Measurements from ENCODE around the gene SHE. TPM values are rescaled to one million over a fixed set of nuclear protein-coding genes. Genes with fewer than 3 reads are reported as not detected.

The SHE gene
- total RNA-seq (ENCODE audit: low replicate concordance): 0.09 and 0.49 TPM in 2 replicates

DNA sequence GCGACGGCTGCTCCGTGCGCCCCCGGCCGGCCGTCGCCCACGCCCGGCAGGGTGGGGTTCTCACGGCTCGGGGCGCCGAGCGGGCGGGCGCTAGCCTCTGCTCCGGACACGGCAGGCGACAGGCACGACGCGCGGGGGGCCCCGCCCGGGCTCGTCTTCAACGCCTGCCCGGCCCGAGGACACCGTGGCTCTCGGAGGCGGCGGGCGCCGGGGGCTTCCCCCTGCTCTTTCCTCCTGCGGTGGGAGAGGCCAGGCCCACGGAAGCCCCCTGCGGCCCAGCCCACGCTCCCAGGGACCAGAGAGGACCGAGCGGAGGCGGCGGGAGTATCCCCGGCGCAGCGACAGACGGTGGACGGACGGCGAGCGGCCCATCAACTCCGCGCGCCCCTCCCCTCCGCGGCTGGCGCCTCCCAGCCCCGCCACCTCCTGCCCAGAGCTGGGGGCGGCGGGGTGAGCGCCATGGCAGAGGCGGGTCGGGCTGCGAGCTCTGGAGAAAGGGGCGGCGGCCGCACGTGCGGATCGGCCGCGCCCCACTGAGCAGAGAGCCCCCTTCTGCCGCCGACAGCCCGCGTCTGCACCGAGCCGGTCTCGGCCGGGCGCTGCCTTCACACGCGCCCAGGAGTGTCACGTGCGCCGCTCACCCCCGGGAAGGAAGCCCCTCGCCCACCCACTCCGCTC, at the start of gene SHE, which contains the start of gene TDRD10:
Gene SHE (minus strand): TSS at position 347 of the 678 bp plus-strand sequence. CDS start 386 bp downstream, outside the sequence.
Gene TDRD10 (plus strand): TSS at position 154 of the 678 bp plus-strand sequence. CDS start 4,685 bp downstream, outside the sequence.
- H3K4me3 ChIP-seq (ENCODE audit: low read depth, low read length): no peak within 1 kb of the TSS
- no peak for DNase-seq (ENCODE audit: low read depth)
- TF ChIP-seq, protein P1, sequence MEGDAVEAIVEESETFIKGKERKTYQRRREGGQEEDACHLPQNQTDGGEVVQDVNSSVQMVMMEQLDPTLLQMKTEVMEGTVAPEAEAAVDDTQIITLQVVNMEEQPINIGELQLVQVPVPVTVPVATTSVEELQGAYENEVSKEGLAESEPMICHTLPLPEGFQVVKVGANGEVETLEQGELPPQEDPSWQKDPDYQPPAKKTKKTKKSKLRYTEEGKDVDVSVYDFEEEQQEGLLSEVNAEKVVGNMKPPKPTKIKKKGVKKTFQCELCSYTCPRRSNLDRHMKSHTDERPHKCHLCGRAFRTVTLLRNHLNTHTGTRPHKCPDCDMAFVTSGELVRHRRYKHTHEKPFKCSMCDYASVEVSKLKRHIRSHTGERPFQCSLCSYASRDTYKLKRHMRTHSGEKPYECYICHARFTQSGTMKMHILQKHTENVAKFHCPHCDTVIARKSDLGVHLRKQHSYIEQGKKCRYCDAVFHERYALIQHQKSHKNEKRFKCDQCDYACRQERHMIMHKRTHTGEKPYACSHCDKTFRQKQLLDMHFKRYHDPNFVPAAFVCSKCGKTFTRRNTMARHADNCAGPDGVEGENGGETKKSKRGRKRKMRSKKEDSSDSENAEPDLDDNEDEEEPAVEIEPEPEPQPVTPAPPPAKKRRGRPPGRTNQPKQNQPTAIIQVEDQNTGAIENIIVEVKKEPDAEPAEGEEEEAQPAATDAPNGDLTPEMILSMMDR (IDR thresholded peaks at IDR 0.05; ENCODE audit: insufficient read depth, low read length): no peak

DNA sequence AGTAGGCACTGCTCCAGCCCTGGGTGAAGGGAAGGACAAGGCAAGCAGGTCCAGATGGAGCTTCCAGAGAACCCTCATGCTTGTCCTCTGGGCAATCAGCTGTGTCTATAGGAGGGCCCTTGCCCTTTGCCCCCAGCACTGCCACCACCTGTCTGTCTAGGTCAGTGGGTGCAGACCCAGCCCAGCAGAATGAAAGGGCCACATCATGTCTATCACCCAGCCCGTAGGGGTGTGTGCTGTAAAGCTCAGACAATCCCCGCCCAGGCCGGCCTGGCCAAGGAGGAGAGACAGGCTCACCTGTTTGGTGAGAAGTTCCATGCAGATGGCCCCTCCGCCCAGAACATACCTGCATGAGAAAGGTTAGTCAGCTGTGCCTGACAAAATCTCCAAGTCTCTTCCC, 49.3 kb upstream of the SHE start:
- TF ChIP-seq, protein P1 (IDR thresholded peaks at IDR 0.05; ENCODE audit: insufficient read depth, low read length): no peak
- no peak for DNase-seq (ENCODE audit: low read depth)
- H3K4me3 ChIP-seq (ENCODE audit: low read depth, low read length): no peak overlapping the region

DNA sequence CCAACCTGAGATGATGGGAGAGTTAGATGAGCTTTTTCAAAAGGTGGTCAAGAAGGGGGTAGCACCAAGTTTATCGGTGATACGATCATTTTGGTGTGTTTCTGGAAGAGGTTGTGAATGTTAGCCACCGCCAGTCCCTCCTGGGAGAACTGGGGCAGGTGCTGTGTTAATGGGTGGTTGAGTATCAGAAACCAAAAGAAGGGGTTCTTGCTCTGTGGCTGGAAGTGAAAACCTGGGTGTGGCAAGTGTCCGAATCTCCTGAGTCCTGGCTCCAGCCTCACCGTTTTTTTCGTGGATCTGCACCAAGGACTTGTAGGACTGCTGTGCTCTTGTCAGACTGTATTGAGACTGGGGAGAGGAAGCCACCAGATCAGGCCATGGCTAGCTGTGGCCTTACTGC, 48.4 kb upstream of the SHE start:
- TF ChIP-seq, protein P1 (IDR thresholded peaks at IDR 0.05; ENCODE audit: insufficient read depth, low read length): no peak
- DNase-seq (ENCODE audit: low read depth): no peak
- H3K4me3 ChIP-seq (ENCODE audit: low read depth, low read length): no peak overlapping the region

DNA sequence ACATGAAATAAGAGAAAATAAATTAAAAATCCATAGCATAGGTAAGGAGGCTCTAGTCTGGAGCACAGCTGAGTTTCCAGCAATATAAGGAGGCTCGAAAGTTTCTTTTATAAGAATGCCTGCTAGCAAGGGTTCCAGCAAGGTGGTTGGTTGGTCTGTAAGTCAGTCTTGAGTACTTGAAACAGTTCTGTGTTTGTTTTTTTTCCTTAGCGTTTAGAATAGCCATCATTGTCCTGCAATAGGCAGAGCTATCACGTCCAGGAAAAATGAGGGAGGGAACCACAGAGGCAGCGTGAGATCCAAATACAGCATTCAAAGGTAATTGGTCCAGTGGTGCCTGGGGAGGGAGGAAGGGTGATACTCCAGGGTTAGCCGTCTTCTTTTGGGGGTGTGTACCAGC, 47.9 kb upstream of the SHE start:
- H3K4me3 ChIP-seq (ENCODE audit: low read depth, low read length): no peak overlapping the region
- TF ChIP-seq, protein P1 (IDR thresholded peaks at IDR 0.05; ENCODE audit: insufficient read depth, low read length): no peak
- DNase-seq (ENCODE audit: low read depth): no peak

DNA sequence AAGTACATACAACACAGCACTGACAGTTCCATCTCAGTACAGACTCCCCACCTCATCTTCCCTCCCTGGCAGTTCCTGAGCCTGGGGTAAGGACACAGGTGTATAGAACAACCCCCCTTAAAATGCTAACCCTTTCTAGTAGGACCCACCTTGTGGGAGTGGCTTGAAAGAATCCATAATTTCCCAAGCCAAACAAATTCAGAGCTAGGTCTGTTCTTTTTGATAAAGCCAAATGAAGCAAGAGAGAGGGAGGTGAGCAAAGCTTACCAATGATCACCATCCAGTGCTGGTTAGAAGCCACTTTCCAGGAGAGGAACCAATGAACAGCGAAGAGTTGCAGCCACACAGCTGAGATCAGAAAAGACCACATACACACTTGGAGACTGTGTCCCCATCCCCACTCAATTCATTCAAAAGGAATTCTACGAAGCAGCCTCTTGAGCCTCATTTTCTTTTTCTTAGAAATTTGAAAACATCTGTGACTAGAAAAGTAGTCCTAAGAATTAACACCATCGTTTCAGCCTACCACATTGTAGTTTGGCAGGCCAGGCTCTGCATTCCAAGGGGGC, 47.1 kb upstream of the SHE start:
- TF ChIP-seq, protein P1 (IDR thresholded peaks at IDR 0.05; ENCODE audit: insufficient read depth, low read length): no peak
- DNase-seq (ENCODE audit: low read depth): no peak
- H3K4me3 ChIP-seq (ENCODE audit: low read depth, low read length): no peak overlapping the region

DNA sequence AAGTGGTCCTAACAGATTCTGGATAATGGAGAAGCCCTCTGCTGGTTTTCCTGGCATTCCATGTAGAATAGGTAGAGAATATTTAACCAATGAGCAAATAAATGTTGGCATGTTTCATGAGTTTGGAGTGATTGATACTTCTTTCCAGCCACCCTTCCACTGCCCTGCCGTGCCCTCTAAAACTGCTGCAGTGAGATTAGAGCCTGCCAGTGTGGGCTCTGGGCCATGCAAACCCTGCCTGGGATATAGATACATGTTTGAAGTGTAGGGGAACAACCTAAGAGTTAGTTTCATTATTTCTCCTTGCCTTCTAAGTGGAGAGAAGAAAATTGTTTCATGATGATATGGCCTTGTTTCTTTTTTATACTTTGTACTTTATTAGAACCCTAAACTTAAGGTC, 45.8 kb upstream of the SHE start:
- H3K4me3 ChIP-seq (ENCODE audit: low read depth, low read length): no peak overlapping the region
- DNase-seq (ENCODE audit: low read depth): no peak
- TF ChIP-seq, protein P1 (IDR thresholded peaks at IDR 0.05; ENCODE audit: insufficient read depth, low read length): no peak

Measured in fibroblast of the aortic adventitia (primary cell).